GM23248 (cell line): ENCODE data around the gene ADAMTS7. TPM values are rescaled to one million over a fixed set of nuclear protein-coding genes. Genes with fewer than 3 reads are reported as not detected.

ENCODE experiments used
- DNase-seq: peaks from one replicate; pipeline ENCODE4 v3.0.0-alpha.2; 2015
- H2AFZ ChIP-seq: fragments of 200-600 bp; sonication (generic); 2 replicates; pipeline ENCODE4 v1.6.1; 2016; ENCODE audit warnings: antibody characterized with exemption
- H3F3A ChIP-seq: fragments of 200-600 bp; sonication (generic); 2 replicates; pipeline ENCODE4 v1.6.1; 2016; ENCODE audit warnings: mild to moderate bottlenecking, antibody characterized with exemption, mixed run types; ENCODE audit not compliant: insufficient read depth
- H3K27ac ChIP-seq: fragments of 200-600 bp; sonication (generic); 2 replicates; pipeline ENCODE4 v1.5.1; 2016; ENCODE audit warnings: mild to moderate bottlenecking
- H3K27me3 ChIP-seq: fragments of 200-600 bp; sonication (generic); replicated peaks from 2 replicates; pipeline ENCODE4 v1.6.1; 2016; ENCODE audit warnings: mild to moderate bottlenecking; ENCODE audit not compliant: insufficient read depth
- H3K36me3 ChIP-seq: fragments of 200-600 bp; sonication (generic); 2 replicates; pipeline ENCODE4 v1.6.1; 2016; ENCODE audit warnings: low read depth, mild to moderate bottlenecking
- H3K4me1 ChIP-seq: fragments of 200-600 bp; sonication (generic); 2 replicates; pipeline ENCODE4 v1.6.1; 2016; ENCODE audit warnings: mild to moderate bottlenecking; ENCODE audit not compliant: insufficient read depth
- H3K4me2 ChIP-seq: fragments of 200-600 bp; sonication (generic); one replicate; pipeline ENCODE4 v1.6.1; 2016; ENCODE audit warnings: mild to moderate bottlenecking; ENCODE audit not compliant: unreplicated experiment
- H3K4me3 ChIP-seq: fragments of 200-600 bp; sonication (generic); 2 replicates; pipeline ENCODE4 v1.5.1; 2016; ENCODE audit warnings: mild to moderate bottlenecking
- H3K79me2 ChIP-seq: fragments of 200-600 bp; sonication (generic); 2 replicates; pipeline ENCODE4 v1.6.1; 2016; ENCODE audit warnings: mild to moderate bottlenecking; ENCODE audit not compliant: insufficient read depth
- H3K9ac ChIP-seq: fragments of 200-600 bp; sonication (generic); 2 replicates; pipeline ENCODE4 v1.6.1; 2016; ENCODE audit warnings: mild to moderate bottlenecking
- H3K9me2 ChIP-seq: fragments of 200-600 bp; sonication (generic); 2 replicates; pipeline ENCODE4 v1.6.1; 2016; ENCODE audit warnings: mixed run types, mild to moderate bottlenecking, moderate library complexity; ENCODE audit not compliant: insufficient read depth
- H3K9me3 ChIP-seq: fragments of 200-600 bp; sonication (generic); one replicate; pipeline ENCODE4 v1.6.1; 2017; ENCODE audit warnings: low read depth
- H4K20me1 ChIP-seq: fragments of 200-600 bp; sonication (generic); 2 replicates; pipeline ENCODE4 v1.6.0; 2016; ENCODE audit not compliant: insufficient read depth
- EZH2 ChIP-seq: fragments of 200-600 bp; sonication (generic); IDR thresholded peaks from 2 replicates; pipeline ENCODE4 v1.6.1; 2018; ENCODE audit warnings: antibody characterized with exemption, mild to moderate bottlenecking; ENCODE audit not compliant: insufficient read depth, poor library complexity, severe bottlenecking
- EZH2phosphoT487 ChIP-seq: fragments of 200-600 bp; sonication (generic); IDR thresholded peaks from 2 replicates; pipeline ENCODE4 v1.6.1; 2018; ENCODE audit warnings: antibody characterized with exemption, moderate library complexity, mild to moderate bottlenecking, low read depth; ENCODE audit not compliant: insufficient read depth
- WGBS, 2 experiments: methylation state at CpG; one replicate each; pipeline ENCODE4 v1.1.6; 2015 to 2017; ENCODE audit warnings: low lambda C conversion rate in 2 of 2, low coverage in 1 of 2; ENCODE audit errors: missing lambda C conversion rate in 2 of 2; 5-methylcytosine and 5-hydroxymethylcytosine counted together
- in situ Hi-C: fragments of 300-500 bp; cut with MboI; formaldehyde crosslinking; loops from 2 replicates; pipeline ENCODE4 v1.15.0; 2020
- polyA plus RNA-seq: library from polyadenylated mRNA; unstranded; fragments of >200 nt; fragmentation: Nextera tagmentation; extraction: Ambion mirVana; gene quantifications from 2 replicates; pipeline ENCODE4 v1.2.1, GENCODE V29; 2016
- total RNA-seq: library from RNA; depleted of rRNA; stranded (reverse); fragments of >200 nt; shearing (Covaris generic); gene quantifications from 2 replicates; pipeline ENCODE4 v1.2.3, GENCODE V29; 2014

Gene ADAMTS7
- total and polyA plus RNA-seq, 2 experiments from 2014 or later: 0.89 to 2.4 TPM

DNA sequence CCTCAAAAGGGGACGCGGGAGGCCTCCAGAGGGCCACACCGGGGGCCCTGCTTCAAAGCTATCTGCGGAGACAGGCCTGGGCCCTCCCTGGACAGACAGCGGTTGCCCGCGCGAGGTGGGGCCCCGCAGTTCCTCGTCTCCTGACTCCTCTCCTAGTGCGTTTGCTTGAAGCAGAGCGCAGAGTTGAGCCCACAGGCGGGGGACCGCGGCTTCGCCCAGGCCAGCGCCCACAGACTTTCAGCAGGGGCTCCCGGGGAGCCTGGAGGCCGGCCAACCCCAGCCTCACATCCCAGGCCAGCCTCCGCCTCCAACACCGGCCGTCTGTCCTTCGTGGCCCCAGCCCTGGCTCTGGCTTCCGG lies 540 bp upstream of the ADAMTS7 start:
- no peaks in the 10 kb centered on the region for H3K79me2 ChIP-seq
- no peak overlapping the region for H3K27ac ChIP-seq
- no peaks in the 10 kb centered on the region for H3K36me3 ChIP-seq
- in situ Hi-C loops: no loop called here
- H3K9ac ChIP-seq: peak overlapping the region; percentile 72
- 23 to 50% methylated on average over 18 to 19 of the region's 24 CpGs for WGBS, 2 experiments
- no peak for DNase-seq
- H3K4me2 ChIP-seq: peak overlapping the region; percentile 69
- no peak for TF ChIP-seq EZH2phosphoT487
- TF ChIP-seq EZH2: no peak
- H3K9me3 ChIP-seq: no peaks in the 10 kb centered on the region
- H3K4me3 ChIP-seq: peak overlapping the region; percentile 70
- no peaks in the 10 kb centered on the region for H3K27me3 ChIP-seq
- H3F3A ChIP-seq: no peaks in the 10 kb centered on the region
- H2AFZ ChIP-seq: peak overlapping the region; percentile 89
- H3K4me1 ChIP-seq: no peaks in the 10 kb centered on the region
- H4K20me1 ChIP-seq: no peaks in the 10 kb centered on the region
- no peaks in the 10 kb centered on the region for H3K9me2 ChIP-seq

DNA sequence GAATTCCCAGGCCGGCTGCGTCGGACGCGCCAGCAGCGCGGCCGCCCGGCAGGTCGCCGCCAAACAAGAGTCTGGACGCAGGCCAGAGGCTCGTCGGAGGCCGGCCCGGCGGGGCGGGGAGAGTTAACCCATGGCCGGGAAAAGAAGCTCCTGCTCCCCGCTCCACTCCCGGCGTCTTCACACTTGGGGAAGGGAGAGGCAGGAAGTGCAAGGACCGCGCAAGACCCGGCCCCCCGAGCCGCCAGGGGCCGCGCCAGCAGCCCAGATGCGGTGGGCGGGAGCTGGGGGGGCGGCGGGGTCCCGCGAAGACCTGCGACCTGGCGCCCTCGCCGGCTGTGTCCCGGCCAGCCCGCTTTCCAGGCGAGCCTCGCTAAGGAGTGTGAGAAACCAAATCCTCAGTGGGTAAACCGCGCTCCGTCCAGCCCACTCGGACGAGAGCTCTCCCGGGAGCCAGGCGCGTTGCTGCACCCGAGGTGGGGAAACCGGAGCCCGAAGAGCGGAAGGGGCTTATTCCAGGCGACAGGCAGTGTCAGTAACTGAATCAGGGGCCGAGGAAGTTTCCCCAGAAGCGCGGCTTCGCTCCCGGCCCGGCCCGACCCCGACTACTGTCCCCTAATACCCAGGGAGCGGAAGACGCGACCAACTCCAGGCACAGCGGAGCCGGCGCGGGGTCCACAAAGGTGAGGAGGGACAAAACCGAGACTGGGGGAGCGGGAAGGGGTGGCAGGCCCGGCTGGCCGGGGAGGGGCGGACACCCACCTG lies 721 bp downstream of the ADAMTS7 start:
- H3K9me3 ChIP-seq: no peaks in the 10 kb centered on the region
- TF ChIP-seq EZH2phosphoT487 (0 out of 2 replicates have a peak, but pooled peaks have one; percentile 25), EZH2 (peak; percentile 68)
- H3F3A ChIP-seq: no peaks in the 10 kb centered on the region
- no peaks in the 10 kb centered on the region for H3K79me2 ChIP-seq
- H3K4me2 ChIP-seq: peak overlapping the region; percentile 67
- peak; percentile 59 for DNase-seq
- H3K9me2 ChIP-seq: no peaks in the 10 kb centered on the region
- in situ Hi-C loops: no loop called here
- H3K27me3 ChIP-seq: no peaks in the 10 kb centered on the region
- no peaks in the 10 kb centered on the region for H3K4me1 ChIP-seq
- H2AFZ ChIP-seq: peak overlapping the region; percentile 75
- no peaks in the 10 kb centered on the region for H4K20me1 ChIP-seq
- no peak overlapping the region for H3K27ac ChIP-seq
- H3K36me3 ChIP-seq: no peaks in the 10 kb centered on the region
- H3K4me3 ChIP-seq: peak overlapping the region; percentile 70
- WGBS, 2 experiments: 3 to 4% methylated on average over 65 to 75 of the region's 76 CpGs
- peak overlapping the region; percentile 47 for H3K9ac ChIP-seq

GRCh38 chr15:78810003-78810361 lies 1.3 kb downstream of the ADAMTS7 start:
- Histone ChIP-seq H3K9me2 (no peaks in the 10 kb centered on the region), H3K9ac (no peak overlapping the region; the same call in 1 of the 2 replicates), H3K79me2 (no peaks in the 10 kb centered on the region), H3K36me3 (no peaks in the 10 kb centered on the region), H3K4me1 (no peaks in the 10 kb centered on the region), H4K20me1 (no peaks in the 10 kb centered on the region), H3K9me3 (no peaks in the 10 kb centered on the region), H3K27ac (no peak overlapping the region), H3K4me2 (no peak overlapping the region), H3K4me3 (peak overlapping the region; percentile 70), H3F3A (no peaks in the 10 kb centered on the region), H3K27me3 (no peaks in the 10 kb centered on the region), H2AFZ (peak overlapping the region; percentile 75)
- DNase-seq: no peak
- in situ Hi-C loops: no loop called here
- TF ChIP-seq EZH2: no peak
- no peak for TF ChIP-seq EZH2phosphoT487
- 41% methylated on average over 11 of the region's 11 CpGs for WGBS, 2 experiments

- DNase-seq: peak; percentile 42
- H3K4me1 ChIP-seq: no peaks in the 10 kb centered on the region
- no peak overlapping the region for H3K4me2 ChIP-seq
- H3K27ac ChIP-seq: no peak overlapping the region
- in situ Hi-C loops: no loop called here
- no peaks in the 10 kb centered on the region for H4K20me1 ChIP-seq
- no peaks in the 10 kb centered on the region for H3K79me2 ChIP-seq
- no peak overlapping the region for H3K4me3 ChIP-seq
- TF ChIP-seq EZH2 (no peak), EZH2phosphoT487 (no peak)
- H2AFZ ChIP-seq: no peak overlapping the region
- no peak overlapping the region for H3K9ac ChIP-seq
- H3K27me3 ChIP-seq: no peaks in the 10 kb centered on the region
- H3K36me3 ChIP-seq: no peaks in the 10 kb centered on the region
- no peaks in the 10 kb centered on the region for H3K9me3 ChIP-seq
- no peaks in the 10 kb centered on the region for H3F3A ChIP-seq
- H3K9me2 ChIP-seq: no peaks in the 10 kb centered on the region
- 60 to 75% methylated on average over 2 of the region's 2 CpGs for WGBS, 2 experiments
Measured at GRCh38 chr15:78808550-78808949, 2.7 kb downstream of the ADAMTS7 start.

DNA sequence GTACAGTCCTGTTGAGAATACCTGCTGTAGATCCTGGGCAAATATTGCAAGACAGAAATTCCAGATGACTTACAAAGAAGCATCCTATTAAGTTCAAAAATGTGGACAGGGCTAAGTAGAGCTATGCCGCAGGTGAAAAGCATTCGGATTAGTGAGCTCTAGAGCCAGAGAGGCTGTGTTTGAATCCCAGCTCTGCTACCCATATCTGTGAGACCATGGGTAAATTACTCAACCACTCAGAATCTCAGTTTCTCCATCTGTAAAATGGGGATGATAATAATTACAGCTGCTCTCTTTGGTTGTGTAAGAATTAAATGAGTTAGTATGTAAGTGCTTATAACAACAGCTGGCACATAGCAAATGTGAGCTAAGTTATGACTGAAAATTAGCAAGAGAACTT lies 3.9 kb downstream of the ADAMTS7 start:
- no peaks in the 10 kb centered on the region for H3K9me2 ChIP-seq
- in situ Hi-C loops: no loop called here
- no peaks in the 10 kb centered on the region for H4K20me1 ChIP-seq
- DNase-seq: no peak
- H3K36me3 ChIP-seq: no peaks in the 10 kb centered on the region
- H3K9me3 ChIP-seq: no peaks in the 10 kb centered on the region
- H3K9ac ChIP-seq: no peak overlapping the region
- H3K27me3 ChIP-seq: no peaks in the 10 kb centered on the region
- H3F3A ChIP-seq: no peaks in the 10 kb centered on the region
- H3K27ac ChIP-seq: no peak overlapping the region
- no peak overlapping the region for H2AFZ ChIP-seq
- no peak overlapping the region for H3K4me2 ChIP-seq
- TF ChIP-seq EZH2 (no peak), EZH2phosphoT487 (no peak)
- H3K4me3 ChIP-seq: no peak overlapping the region
- H3K79me2 ChIP-seq: no peaks in the 10 kb centered on the region
- WGBS, 2 experiments: 93 to 95% methylated on average over 2 of the region's 2 CpGs
- no peaks in the 10 kb centered on the region for H3K4me1 ChIP-seq
